ENCODE results near the gene AVEN. TPM values are rescaled to one million over a fixed set of nuclear protein-coding genes. Genes with fewer than 3 reads are reported as not detected.

Gene AVEN
- total and polyA plus RNA-seq, 9 of the 15 experiments (the other 6 are each of a cell fraction or from before 2014, with no cell fraction given), result 1.5 to 6.4 (median 4.7) TPM

DNA sequence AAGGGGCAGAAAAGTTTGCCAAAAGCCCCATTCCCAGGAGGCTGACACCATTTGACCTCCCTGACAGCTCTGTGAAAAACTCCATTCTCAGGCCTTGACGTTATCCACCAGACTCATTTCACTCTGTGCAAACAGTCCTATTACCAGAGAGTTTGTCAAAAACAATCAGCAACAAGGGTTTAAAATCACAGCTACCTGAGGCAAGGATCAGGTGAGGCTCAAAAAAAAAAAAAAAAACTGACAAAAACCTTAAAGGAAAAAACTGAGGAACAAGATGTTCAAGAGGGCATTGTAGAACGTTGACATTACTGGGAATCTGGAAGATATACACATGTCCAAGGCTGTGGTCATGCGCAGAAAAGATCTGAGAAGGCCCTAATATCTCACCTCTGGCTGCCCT is 11.4 kb downstream of the AVEN start (continued):
- TF ChIP-seq, protein P1, sequence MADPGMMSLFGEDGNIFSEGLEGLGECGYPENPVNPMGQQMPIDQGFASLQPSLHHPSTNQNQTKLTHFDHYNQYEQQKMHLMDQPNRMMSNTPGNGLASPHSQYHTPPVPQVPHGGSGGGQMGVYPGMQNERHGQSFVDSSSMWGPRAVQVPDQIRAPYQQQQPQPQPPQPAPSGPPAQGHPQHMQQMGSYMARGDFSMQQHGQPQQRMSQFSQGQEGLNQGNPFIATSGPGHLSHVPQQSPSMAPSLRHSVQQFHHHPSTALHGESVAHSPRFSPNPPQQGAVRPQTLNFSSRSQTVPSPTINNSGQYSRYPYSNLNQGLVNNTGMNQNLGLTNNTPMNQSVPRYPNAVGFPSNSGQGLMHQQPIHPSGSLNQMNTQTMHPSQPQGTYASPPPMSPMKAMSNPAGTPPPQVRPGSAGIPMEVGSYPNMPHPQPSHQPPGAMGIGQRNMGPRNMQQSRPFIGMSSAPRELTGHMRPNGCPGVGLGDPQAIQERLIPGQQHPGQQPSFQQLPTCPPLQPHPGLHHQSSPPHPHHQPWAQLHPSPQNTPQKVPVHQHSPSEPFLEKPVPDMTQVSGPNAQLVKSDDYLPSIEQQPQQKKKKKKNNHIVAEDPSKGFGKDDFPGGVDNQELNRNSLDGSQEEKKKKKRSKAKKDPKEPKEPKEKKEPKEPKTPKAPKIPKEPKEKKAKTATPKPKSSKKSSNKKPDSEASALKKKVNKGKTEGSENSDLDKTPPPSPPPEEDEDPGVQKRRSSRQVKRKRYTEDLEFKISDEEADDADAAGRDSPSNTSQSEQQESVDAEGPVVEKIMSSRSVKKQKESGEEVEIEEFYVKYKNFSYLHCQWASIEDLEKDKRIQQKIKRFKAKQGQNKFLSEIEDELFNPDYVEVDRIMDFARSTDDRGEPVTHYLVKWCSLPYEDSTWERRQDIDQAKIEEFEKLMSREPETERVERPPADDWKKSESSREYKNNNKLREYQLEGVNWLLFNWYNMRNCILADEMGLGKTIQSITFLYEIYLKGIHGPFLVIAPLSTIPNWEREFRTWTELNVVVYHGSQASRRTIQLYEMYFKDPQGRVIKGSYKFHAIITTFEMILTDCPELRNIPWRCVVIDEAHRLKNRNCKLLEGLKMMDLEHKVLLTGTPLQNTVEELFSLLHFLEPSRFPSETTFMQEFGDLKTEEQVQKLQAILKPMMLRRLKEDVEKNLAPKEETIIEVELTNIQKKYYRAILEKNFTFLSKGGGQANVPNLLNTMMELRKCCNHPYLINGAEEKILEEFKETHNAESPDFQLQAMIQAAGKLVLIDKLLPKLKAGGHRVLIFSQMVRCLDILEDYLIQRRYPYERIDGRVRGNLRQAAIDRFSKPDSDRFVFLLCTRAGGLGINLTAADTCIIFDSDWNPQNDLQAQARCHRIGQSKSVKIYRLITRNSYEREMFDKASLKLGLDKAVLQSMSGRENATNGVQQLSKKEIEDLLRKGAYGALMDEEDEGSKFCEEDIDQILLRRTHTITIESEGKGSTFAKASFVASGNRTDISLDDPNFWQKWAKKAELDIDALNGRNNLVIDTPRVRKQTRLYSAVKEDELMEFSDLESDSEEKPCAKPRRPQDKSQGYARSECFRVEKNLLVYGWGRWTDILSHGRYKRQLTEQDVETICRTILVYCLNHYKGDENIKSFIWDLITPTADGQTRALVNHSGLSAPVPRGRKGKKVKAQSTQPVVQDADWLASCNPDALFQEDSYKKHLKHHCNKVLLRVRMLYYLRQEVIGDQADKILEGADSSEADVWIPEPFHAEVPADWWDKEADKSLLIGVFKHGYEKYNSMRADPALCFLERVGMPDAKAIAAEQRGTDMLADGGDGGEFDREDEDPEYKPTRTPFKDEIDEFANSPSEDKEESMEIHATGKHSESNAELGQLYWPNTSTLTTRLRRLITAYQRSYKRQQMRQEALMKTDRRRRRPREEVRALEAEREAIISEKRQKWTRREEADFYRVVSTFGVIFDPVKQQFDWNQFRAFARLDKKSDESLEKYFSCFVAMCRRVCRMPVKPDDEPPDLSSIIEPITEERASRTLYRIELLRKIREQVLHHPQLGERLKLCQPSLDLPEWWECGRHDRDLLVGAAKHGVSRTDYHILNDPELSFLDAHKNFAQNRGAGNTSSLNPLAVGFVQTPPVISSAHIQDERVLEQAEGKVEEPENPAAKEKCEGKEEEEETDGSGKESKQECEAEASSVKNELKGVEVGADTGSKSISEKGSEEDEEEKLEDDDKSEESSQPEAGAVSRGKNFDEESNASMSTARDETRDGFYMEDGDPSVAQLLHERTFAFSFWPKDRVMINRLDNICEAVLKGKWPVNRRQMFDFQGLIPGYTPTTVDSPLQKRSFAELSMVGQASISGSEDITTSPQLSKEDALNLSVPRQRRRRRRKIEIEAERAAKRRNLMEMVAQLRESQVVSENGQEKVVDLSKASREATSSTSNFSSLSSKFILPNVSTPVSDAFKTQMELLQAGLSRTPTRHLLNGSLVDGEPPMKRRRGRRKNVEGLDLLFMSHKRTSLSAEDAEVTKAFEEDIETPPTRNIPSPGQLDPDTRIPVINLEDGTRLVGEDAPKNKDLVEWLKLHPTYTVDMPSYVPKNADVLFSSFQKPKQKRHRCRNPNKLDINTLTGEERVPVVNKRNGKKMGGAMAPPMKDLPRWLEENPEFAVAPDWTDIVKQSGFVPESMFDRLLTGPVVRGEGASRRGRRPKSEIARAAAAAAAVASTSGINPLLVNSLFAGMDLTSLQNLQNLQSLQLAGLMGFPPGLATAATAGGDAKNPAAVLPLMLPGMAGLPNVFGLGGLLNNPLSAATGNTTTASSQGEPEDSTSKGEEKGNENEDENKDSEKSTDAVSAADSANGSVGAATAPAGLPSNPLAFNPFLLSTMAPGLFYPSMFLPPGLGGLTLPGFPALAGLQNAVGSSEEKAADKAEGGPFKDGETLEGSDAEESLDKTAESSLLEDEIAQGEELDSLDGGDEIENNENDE (IDR thresholded peaks at IDR 0.05; ENCODE audit: low read depth, low read length), result no peak
- no peak for TF ChIP-seq SMAD2 (IDR thresholded peaks at IDR 0.05; ENCODE audit: low read depth, low read length)
- peak; percentile 46; the same call in 1 of the 2 replicates for TF ChIP-seq TRIM28 (IDR thresholded peaks at IDR 0.05)
- TF ChIP-seq RAD51 (IDR thresholded peaks at IDR 0.05; ENCODE audit: borderline replicate concordance, low read depth), result no peak
- TF ChIP-seq NFE2 (IDR thresholded peaks at IDR 0.05; ENCODE audit: low read depth), result no peak
- TF ChIP-seq, protein P2, sequence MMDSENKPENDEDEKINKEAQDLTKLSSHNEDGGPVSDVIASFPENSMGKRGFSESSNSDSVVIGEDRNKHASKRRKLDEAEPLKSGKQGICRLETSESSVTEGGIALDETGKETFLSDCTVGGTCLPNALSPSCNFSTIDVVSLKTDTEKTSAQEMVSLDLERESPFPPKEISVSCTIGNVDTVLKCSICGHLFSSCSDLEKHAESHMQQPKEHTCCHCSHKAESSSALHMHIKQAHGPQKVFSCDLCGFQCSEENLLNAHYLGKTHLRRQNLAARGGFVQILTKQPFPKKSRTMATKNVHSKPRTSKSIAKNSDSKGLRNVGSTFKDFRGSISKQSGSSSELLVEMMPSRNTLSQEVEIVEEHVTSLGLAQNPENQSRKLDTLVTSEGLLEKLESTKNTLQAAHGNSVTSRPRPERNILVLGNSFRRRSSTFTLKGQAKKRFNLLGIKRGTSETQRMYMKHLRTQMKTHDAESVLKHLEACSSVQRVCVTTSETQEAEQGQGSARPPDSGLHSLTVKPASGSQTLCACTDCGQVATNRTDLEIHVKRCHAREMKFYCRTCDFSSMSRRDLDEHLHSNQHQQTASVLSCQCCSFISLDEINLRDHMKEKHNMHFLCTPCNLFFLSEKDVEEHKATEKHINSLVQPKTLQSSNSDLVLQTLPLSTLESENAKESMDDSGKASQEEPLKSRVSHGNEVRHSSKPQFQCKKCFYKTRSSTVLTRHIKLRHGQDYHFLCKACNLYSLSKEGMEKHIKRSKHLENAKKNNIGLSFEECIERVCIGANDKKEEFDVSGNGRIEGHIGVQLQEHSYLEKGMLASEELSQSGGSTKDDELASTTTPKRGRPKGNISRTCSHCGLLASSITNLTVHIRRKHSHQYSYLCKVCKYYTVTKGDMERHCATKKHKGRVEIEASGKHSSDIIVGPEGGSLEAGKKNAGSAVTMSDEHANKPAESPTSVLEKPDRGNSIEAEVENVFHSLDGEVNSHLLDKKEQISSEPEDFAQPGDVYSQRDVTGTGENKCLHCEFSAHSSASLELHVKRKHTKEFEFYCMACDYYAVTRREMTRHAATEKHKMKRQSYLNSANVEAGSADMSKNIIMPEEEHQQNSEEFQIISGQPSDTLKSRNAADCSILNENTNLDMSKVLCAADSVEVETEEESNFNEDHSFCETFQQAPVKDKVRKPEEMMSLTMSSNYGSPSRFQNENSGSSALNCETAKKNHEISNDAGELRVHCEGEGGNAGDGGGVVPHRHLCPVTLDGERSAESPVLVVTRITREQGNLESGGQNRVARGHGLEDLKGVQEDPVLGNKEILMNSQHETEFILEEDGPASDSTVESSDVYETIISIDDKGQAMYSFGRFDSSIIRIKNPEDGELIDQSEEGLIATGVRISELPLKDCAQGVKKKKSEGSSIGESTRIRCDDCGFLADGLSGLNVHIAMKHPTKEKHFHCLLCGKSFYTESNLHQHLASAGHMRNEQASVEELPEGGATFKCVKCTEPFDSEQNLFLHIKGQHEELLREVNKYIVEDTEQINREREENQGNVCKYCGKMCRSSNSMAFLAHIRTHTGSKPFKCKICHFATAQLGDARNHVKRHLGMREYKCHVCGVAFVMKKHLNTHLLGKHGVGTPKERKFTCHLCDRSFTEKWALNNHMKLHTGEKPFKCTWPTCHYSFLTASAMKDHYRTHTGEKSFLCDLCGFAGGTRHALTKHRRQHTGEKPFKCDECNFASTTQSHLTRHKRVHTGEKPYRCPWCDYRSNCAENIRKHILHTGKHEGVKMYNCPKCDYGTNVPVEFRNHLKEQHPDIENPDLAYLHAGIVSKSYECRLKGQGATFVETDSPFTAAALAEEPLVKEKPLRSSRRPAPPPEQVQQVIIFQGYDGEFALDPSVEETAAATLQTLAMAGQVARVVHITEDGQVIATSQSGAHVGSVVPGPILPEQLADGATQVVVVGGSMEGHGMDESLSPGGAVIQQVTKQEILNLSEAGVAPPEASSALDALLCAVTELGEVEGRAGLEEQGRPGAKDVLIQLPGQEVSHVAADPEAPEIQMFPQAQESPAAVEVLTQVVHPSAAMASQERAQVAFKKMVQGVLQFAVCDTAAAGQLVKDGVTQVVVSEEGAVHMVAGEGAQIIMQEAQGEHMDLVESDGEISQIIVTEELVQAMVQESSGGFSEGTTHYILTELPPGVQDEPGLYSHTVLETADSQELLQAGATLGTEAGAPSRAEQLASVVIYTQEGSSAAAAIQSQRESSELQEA (IDR thresholded peaks at IDR 0.05; ENCODE audit: low read depth), result no peak
- TF ChIP-seq, protein P3, sequence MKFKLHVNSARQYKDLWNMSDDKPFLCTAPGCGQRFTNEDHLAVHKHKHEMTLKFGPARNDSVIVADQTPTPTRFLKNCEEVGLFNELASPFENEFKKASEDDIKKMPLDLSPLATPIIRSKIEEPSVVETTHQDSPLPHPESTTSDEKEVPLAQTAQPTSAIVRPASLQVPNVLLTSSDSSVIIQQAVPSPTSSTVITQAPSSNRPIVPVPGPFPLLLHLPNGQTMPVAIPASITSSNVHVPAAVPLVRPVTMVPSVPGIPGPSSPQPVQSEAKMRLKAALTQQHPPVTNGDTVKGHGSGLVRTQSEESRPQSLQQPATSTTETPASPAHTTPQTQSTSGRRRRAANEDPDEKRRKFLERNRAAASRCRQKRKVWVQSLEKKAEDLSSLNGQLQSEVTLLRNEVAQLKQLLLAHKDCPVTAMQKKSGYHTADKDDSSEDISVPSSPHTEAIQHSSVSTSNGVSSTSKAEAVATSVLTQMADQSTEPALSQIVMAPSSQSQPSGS (CRISPR knock-in tag; IDR thresholded peaks at IDR 0.05), result no peak
